ENCODE measurements around the gene ATG9B. TPM values are rescaled to one million over a fixed set of nuclear protein-coding genes. Genes with fewer than 3 reads are reported as not detected.

The ATG9B gene
- total and polyA plus RNA-seq, 2 donors (not counting 1 experiment from before 2014, with no cell fraction given), result 5.1 to 7.2 TPM

DNA sequence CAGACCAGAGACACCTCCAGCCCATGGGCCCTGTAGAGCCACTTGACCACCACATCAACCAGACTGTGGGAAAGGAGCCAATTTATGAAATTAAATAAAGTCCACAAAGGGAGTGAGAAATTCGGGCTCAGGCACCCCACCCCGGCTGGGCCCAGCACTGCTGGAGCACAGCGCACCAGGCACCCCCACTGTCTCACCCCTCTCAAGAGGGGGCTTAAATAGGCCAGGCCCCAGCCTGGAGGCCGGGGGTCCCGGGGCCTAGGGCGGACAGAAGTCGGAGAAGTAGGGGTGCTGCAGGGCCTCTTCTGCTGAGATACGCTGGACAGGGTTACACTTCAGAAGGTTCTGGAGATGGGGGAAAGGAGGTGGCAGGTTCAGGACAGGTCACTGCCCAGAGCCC is 29.5 kb upstream of the ATG9B start:
- no peak overlapping the region for H3K4me3 Mint-ChIP-seq

DNA sequence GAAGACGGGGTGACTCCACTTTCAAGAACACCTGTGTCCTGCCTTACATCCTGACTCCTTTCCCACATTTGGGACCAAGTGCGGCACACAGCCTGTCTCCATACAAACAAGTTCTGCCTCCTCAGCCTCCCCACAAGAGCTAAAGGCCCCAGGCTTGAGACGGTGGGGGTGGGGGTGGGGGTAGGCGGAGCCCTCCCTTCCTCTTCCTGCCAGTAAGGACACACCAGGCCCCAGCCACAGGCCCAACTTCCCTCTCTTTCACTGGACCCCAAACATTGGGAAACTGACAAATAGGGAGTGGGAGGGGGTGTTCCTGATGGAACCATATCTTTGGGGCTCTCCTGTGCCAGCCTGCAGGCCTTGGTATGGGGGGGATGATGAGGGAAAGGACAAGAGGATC is 28.8 kb upstream of the ATG9B start:
- H3K27ac ChIP-seq (ENCODE audit: low read length in 2 of 2), result no peak overlapping the region
- no peaks in the 10 kb centered on the region for H4K20me1 ChIP-seq (ENCODE audit: control insufficient read depth, insufficient read depth, low read length, poor library complexity, severe bottlenecking)
- DNase-seq (no peak), ATAC-seq (ENCODE audit: low read depth) (no peak)
- TF ChIP-seq, protein P1, sequence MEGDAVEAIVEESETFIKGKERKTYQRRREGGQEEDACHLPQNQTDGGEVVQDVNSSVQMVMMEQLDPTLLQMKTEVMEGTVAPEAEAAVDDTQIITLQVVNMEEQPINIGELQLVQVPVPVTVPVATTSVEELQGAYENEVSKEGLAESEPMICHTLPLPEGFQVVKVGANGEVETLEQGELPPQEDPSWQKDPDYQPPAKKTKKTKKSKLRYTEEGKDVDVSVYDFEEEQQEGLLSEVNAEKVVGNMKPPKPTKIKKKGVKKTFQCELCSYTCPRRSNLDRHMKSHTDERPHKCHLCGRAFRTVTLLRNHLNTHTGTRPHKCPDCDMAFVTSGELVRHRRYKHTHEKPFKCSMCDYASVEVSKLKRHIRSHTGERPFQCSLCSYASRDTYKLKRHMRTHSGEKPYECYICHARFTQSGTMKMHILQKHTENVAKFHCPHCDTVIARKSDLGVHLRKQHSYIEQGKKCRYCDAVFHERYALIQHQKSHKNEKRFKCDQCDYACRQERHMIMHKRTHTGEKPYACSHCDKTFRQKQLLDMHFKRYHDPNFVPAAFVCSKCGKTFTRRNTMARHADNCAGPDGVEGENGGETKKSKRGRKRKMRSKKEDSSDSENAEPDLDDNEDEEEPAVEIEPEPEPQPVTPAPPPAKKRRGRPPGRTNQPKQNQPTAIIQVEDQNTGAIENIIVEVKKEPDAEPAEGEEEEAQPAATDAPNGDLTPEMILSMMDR (IDR thresholded peaks at IDR 0.05), result no peak
- TF ChIP-seq EZH2 (IDR thresholded peaks at IDR 0.05; ENCODE audit: borderline replicate concordance, insufficient read depth, low read depth, low read length, poor library complexity, severe bottlenecking), result no peak
- Mint-ChIP-seq H3K27me3 (peaks cover 6% of the 10 kb centered on the region), H3K27ac (no peak overlapping the region), H3K4me3 (no peak overlapping the region), H3K9me3 (ENCODE audit: insufficient read depth) (no peaks in the 10 kb centered on the region), H3K4me1 (peaks cover 16% of the 10 kb centered on the region)
- peaks cover 10 to 11% of the 10 kb centered on the region in 2 donors for H3K4me1 ChIP-seq (ENCODE audit: control insufficient read depth in 2 of 2, insufficient read depth in 2 of 2, low read length in 2 of 2)
- no peak overlapping the region for H3K4me2 ChIP-seq (replicated peaks; ENCODE audit: low read depth, low read length, poor library complexity, severe bottlenecking)
- H3K9ac ChIP-seq (ENCODE audit: low read length), result no peak overlapping the region
- peaks cover 0 to 13% (median 3%) of the 10 kb centered on the region in 4 experiments for H3K27me3 ChIP-seq (replicated peaks in 1 of 4; ENCODE audit: control extremely low read depth in 1 of 4, control insufficient read depth in 3 of 4, insufficient read depth in 4 of 4, low read length in 3 of 4)
- H3K9me3 ChIP-seq (ENCODE audit: control extremely low read depth in 1 of 3, control insufficient read depth in 2 of 3, insufficient read depth in 1 of 3, low read length in 2 of 3), result no peaks in the 10 kb centered on the region
- H3K79me2 ChIP-seq (ENCODE audit: control insufficient read depth, insufficient read depth, low read length), result peaks cover 6% of the 10 kb centered on the region
- intact Hi-C loops (cut with micrococcal nuclease), result no loop called here
- CTCF ChIA-PET, result interaction anchor here (0.8 to 1.3 kb wide), 2 partner anchors 25 to 32 kb away, joined by 3 read pairs; partner anchors contain the start of gene ABCB8
- POLR2A ChIA-PET, result interaction anchor here (0.6 kb wide), 1 partner anchor 22 kb away, joined by 3 read pairs; no protein-coding TSS in a partner anchor
- 100% methylated on average over 1 of the region's 4 CpGs for WGBS (ENCODE audit: insufficient coverage)
- no peak overlapping the region for H3K4me3 ChIP-seq (ENCODE audit: control extremely low read depth in 1 of 5, extremely low read depth in 1 of 5, insufficient read depth in 1 of 5, low read depth in 2 of 5, low read length in 4 of 5)
- H3K36me3 ChIP-seq (replicated peaks in 1 of 2; ENCODE audit: control extremely low read depth in 1 of 2, control insufficient read depth in 1 of 2, extremely low read depth in 1 of 2, insufficient read depth in 2 of 2, low read length in 1 of 2), result no peaks in the 10 kb centered on the region
- no peak overlapping the region for H2AFZ ChIP-seq (ENCODE audit: insufficient read depth, low read depth, low read length, poor library complexity, severe bottlenecking)

More for the DNA sequence above, 29.5 kb upstream of the ATG9B start:
- Histone ChIP-seq H4K20me1 (ENCODE audit: control insufficient read depth, insufficient read depth, low read length, poor library complexity, severe bottlenecking) (no peaks in the 10 kb centered on the region), H3K4me1 (ENCODE audit: control insufficient read depth in 2 of 2, insufficient read depth in 2 of 2, low read length in 2 of 2) (peaks cover 13 to 18% of the 10 kb centered on the region in 2 donors), H3K4me2 (replicated peaks; ENCODE audit: low read depth, low read length, poor library complexity, severe bottlenecking) (no peak overlapping the region), H3K9me3 (ENCODE audit: control extremely low read depth in 1 of 3, control insufficient read depth in 2 of 3, insufficient read depth in 1 of 3, low read length in 2 of 3) (no peaks in the 10 kb centered on the region), H3K36me3 (replicated peaks in 1 of 2; ENCODE audit: control extremely low read depth in 1 of 2, control insufficient read depth in 1 of 2, extremely low read depth in 1 of 2, insufficient read depth in 2 of 2, low read length in 1 of 2) (no peaks in the 10 kb centered on the region), H3K79me2 (ENCODE audit: control insufficient read depth, insufficient read depth, low read length) (peaks cover 6% of the 10 kb centered on the region), H3K4me3 (ENCODE audit: control extremely low read depth in 1 of 5, extremely low read depth in 1 of 5, insufficient read depth in 1 of 5, low read depth in 2 of 5, low read length in 4 of 5) (no peak overlapping the region), H3K27ac (ENCODE audit: low read length in 2 of 2) (no peak overlapping the region), H3K27me3 (replicated peaks in 1 of 4; ENCODE audit: control extremely low read depth in 1 of 4, control insufficient read depth in 3 of 4, insufficient read depth in 4 of 4, low read length in 3 of 4) (peaks cover 0 to 13% (median 3%) of the 10 kb centered on the region in 4 experiments), H3K9ac (ENCODE audit: low read length) (no peak overlapping the region), H2AFZ (ENCODE audit: insufficient read depth, low read depth, low read length, poor library complexity, severe bottlenecking) (no peak overlapping the region)
- DNase-seq (no peak), ATAC-seq (ENCODE audit: low read depth) (no peak)
- no peaks in the 10 kb centered on the region for H3K9me3 Mint-ChIP-seq (ENCODE audit: insufficient read depth)
- no peak overlapping the region for H3K27ac Mint-ChIP-seq
- peaks cover 19% of the 10 kb centered on the region for H3K4me1 Mint-ChIP-seq
- POLR2A ChIA-PET, result no interaction called here
- peaks cover 6% of the 10 kb centered on the region for H3K27me3 Mint-ChIP-seq
- no peak for TF ChIP-seq EZH2 (IDR thresholded peaks at IDR 0.05; ENCODE audit: borderline replicate concordance, insufficient read depth, low read depth, low read length, poor library complexity, severe bottlenecking)
- TF ChIP-seq, protein P1 (IDR thresholded peaks at IDR 0.05), result no peak
- intact Hi-C loops (cut with micrococcal nuclease), result no loop called here
- WGBS (ENCODE audit: insufficient coverage), result 95% methylated on average over 6 of the region's 8 CpGs
- CTCF ChIA-PET, result no interaction called here
